Upper lobe of right lung (tissue), 1 donor: ENCODE data around the gene TMEM232. TPM values are rescaled to one million over a fixed set of nuclear protein-coding genes. Genes with fewer than 3 reads are reported as not detected.

Source experiments
- ATAC-seq: fragments of 200-7000 bp; cut with Tn5 transposase; one replicate; pipeline ENCODE4 v1.9.1; 2020; ENCODE audit warnings: mild to moderate bottlenecking, moderate library complexity
- DNase-seq: peaks from one replicate; pipeline ENCODE4 v3.0.0-alpha.2; 2020
- H3K27ac ChIP-seq: fragments of 200-600 bp; one replicate; pipeline ENCODE4 v1.8.0; 2022
- H3K27me3 ChIP-seq: fragments of 200-600 bp; one replicate; pipeline ENCODE4 v1.8.0; 2022; ENCODE audit warnings: mild to moderate bottlenecking
- H3K36me3 ChIP-seq: fragments of 200-600 bp; one replicate; pipeline ENCODE4 v1.8.0; 2022
- H3K4me1 ChIP-seq: fragments of 200-600 bp; one replicate; pipeline ENCODE4 v1.8.0; 2022
- H3K4me3 ChIP-seq: fragments of 200-600 bp; one replicate; pipeline ENCODE4 v1.8.0; 2022; ENCODE audit warnings: mild to moderate bottlenecking
- H3K9me3 ChIP-seq: fragments of 200-600 bp; one replicate; pipeline ENCODE4 v1.8.0; 2022
- intact Hi-C: fragments of 100-400 bp; cut with DNase I; formaldehyde crosslinking; loops from one replicate; pipeline ENCODE4 v1.11.0; 2022
- total RNA-seq: library from RNA; stranded (reverse); fragmentation: NEBNext Ultra II Directional; extraction: Animal tissue kit (Norgen Biotek cat#: 25700); gene quantifications from one replicate; pipeline ENCODE4 v1.2.1, GENCODE V29; 2021
- TF ChIP-seq, protein P1 (sequence below): fragments of 200-600 bp; IDR thresholded peaks from one replicate; pipeline ENCODE4 v1.8.0; 2022; ENCODE audit warnings: antibody characterized with exemption
- donor health status: DM: no; HTN: yes; CAD: no; lungs with severe emphysema.

TMEM232 gene
- total RNA-seq, 1 donor from 2014 or later = 3.6 TPM

DNA sequence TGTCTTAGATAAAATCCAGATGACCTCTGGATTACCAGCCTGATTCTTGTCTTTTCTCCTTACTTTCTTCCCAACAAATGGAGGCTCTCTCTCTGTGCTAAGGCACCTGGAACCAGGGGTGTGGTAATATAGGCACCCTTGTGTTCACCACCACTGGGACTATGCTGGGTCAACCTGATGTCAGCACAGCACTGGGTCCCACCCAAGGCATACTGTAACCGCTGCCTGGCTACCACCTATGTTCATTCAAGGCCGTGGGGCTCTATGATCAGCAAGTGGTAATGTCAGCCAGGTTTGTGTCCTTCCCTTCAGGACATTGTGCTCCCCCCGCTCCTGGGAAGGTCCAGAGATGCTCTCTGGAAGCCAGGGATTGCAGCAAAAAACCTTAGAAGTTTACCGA is 283.6 kb downstream of the TMEM232 start:
- TF ChIP-seq, protein P1, sequence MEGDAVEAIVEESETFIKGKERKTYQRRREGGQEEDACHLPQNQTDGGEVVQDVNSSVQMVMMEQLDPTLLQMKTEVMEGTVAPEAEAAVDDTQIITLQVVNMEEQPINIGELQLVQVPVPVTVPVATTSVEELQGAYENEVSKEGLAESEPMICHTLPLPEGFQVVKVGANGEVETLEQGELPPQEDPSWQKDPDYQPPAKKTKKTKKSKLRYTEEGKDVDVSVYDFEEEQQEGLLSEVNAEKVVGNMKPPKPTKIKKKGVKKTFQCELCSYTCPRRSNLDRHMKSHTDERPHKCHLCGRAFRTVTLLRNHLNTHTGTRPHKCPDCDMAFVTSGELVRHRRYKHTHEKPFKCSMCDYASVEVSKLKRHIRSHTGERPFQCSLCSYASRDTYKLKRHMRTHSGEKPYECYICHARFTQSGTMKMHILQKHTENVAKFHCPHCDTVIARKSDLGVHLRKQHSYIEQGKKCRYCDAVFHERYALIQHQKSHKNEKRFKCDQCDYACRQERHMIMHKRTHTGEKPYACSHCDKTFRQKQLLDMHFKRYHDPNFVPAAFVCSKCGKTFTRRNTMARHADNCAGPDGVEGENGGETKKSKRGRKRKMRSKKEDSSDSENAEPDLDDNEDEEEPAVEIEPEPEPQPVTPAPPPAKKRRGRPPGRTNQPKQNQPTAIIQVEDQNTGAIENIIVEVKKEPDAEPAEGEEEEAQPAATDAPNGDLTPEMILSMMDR = no peak
- no peak for DNase-seq
- Histone ChIP-seq H3K9me3 (no peaks in the 10 kb centered on the region), H3K36me3 (no peaks in the 10 kb centered on the region), H3K27me3 (no peaks in the 10 kb centered on the region), H3K4me1 (no peaks in the 10 kb centered on the region), H3K27ac (no peak overlapping the region), H3K4me3 (no peak overlapping the region)
- intact Hi-C loops = no loop called here
- peak; percentile 9 for ATAC-seq

DNA sequence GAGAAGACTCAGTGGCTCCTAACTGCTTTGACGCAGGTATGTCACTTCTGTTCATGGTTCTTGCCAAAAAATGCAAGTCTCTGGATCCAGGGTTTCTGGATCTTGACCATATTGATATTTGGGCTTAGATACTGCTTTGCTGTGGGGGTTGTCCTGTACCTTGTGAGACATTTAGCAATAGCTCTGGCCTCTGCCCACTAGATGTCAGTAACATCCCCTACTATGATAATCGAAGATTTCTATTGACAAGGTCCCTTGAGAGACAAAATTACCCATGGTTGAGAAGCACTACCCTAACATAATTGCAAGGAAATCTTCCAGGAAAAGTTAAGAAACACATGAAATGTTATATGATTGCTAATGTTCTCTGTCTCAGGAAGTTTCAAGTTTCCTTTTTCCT is 285.4 kb downstream of the TMEM232 start:
- ATAC-seq (no peak), DNase-seq (no peak)
- intact Hi-C loops = no loop called here
- H3K27ac ChIP-seq = no peak overlapping the region
- H3K4me1 ChIP-seq = no peaks in the 10 kb centered on the region
- H3K4me3 ChIP-seq = no peak overlapping the region
- no peaks in the 10 kb centered on the region for H3K27me3 ChIP-seq
- peaks cover 4% of the 10 kb centered on the region for H3K9me3 ChIP-seq
- H3K36me3 ChIP-seq = no peaks in the 10 kb centered on the region
- TF ChIP-seq, protein P1 = no peak

DNA sequence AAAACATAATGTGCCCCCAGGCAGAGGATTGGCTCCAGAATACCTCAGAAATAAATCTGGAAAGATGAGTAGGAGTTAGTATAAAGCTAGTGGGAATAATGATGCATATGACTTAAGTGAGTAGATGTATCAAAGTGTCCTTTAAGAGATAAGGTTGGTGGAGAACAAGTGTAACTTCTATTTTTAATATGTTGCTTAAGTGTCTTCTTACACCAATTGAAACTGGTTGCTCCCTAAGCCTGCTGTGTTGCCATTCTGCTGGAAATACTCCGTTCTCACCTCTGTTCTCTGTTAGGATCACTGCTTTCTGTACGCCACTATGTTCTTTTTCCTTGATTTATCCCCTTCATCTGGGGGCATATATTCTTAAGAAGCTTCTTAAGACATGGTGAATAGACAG is 286.4 kb downstream of the TMEM232 start:
- no peak overlapping the region for H3K4me3 ChIP-seq
- ATAC-seq (no peak), DNase-seq (no peak)
- TF ChIP-seq, protein P1 = no peak
- intact Hi-C loops = no loop called here
- no peaks in the 10 kb centered on the region for H3K36me3 ChIP-seq
- H3K4me1 ChIP-seq = no peaks in the 10 kb centered on the region
- H3K27me3 ChIP-seq = no peaks in the 10 kb centered on the region
- H3K9me3 ChIP-seq = peaks cover 4% of the 10 kb centered on the region
- no peak overlapping the region for H3K27ac ChIP-seq

DNA sequence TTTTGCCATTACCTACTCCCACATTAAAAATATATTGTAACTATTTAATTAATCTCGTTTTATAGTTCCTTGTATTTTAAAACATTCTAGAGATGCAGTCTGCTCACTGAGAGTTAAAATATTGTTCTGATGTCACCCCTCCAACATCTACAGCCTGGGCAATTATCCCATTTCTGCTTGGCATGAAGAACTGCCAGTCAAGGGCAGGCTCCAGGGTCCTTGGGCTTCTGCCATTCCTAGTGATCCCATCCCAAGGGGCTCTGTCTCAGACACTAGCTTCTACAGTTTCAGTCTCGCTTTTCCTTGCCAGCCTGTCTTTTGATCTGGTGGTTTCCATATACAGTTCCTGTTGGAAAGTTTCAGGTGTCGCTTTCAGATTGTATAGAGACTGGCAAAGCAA is 287.2 kb downstream of the TMEM232 start:
- intact Hi-C loops = no loop called here
- H3K4me3 ChIP-seq = no peak overlapping the region

DNA sequence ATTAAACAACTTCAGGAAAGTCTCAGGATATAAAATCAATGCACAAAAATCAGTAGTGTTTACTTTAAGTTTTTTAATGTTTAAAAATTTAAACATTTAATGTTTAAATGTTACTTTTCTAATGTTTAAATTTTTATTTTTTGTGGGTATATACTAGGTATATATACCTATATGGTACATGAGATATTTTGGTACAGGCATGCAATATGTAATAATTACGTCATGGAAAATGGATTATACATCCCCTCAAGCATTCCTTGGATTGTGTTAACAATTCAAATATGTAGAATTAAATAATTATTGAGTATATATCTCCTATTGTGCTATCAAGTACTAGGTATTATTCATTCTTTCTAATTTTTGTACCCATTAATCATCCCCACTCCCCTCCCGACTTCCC is 291.3 kb downstream of the TMEM232 start:
- DNase-seq = no peak
- Histone ChIP-seq H3K27me3 (no peaks in the 10 kb centered on the region), H3K27ac (no peak overlapping the region), H3K9me3 (peaks cover 4% of the 10 kb centered on the region), H3K4me1 (no peaks in the 10 kb centered on the region), H3K36me3 (no peaks in the 10 kb centered on the region), H3K4me3 (no peak overlapping the region)
- ATAC-seq = no peak
- TF ChIP-seq, protein P1 = no peak
- intact Hi-C loops = no loop called here

More for the DNA sequence above, 287.2 kb downstream of the TMEM232 start:
- Histone ChIP-seq H3K27me3 (no peaks in the 10 kb centered on the region), H3K36me3 (no peaks in the 10 kb centered on the region), H3K4me1 (no peaks in the 10 kb centered on the region), H3K27ac (no peak overlapping the region), H3K9me3 (peaks cover 4% of the 10 kb centered on the region)
- TF ChIP-seq, protein P1 = no peak
- DNase-seq (no peak), ATAC-seq (no peak)

DNA sequence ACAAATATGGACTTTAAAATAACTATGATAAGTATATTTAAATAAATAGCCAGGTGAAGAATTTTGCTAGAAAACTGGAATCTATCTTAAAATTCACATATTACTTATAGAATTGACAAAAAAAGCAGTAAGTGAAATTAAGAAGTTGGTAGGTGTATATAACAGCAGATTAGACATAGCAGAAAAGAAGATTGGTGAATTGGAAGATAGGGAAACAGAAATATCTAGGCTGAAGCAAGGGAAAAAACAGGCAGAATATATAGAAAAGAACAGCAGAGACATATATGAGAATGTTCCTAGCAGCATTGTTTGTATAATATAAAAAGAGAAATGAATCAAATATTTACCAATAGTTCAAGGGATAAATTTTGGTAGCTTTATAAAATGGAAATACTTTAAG is 294.9 kb downstream of the TMEM232 start:
- ATAC-seq = no peak
- H3K4me3 ChIP-seq = no peak overlapping the region
- TF ChIP-seq, protein P1 = no peak
- no peaks in the 10 kb centered on the region for H3K36me3 ChIP-seq
- no peaks in the 10 kb centered on the region for H3K27me3 ChIP-seq
- H3K4me1 ChIP-seq = no peaks in the 10 kb centered on the region
- DNase-seq = no peak
- intact Hi-C loops = no loop called here
- H3K9me3 ChIP-seq = peaks cover 2% of the 10 kb centered on the region
- no peak overlapping the region for H3K27ac ChIP-seq
